BJ (cell line): ENCODE measurements around the gene GFOD2. TPM values are rescaled to one million over a fixed set of nuclear protein-coding genes. Genes with fewer than 3 reads are reported as not detected.

ENCODE experiments used
- CTCF ChIA-PET: fragments of 350-600 bp; formaldehyde crosslinking; extraction: SDS; loops from one replicate; lab custom pipeline; 2021; ENCODE audit warnings: antibody characterized with exemption, inconsistent platforms; lab: Yijun Ruan, JAX
- POLR2A ChIA-PET: fragments of 300-600 bp; sonication (Branson Sonifier 250); formaldehyde crosslinking; extraction: SDS; loops from one replicate; lab custom pipeline; 2021; ENCODE audit warnings: antibody characterized with exemption; lab: Charles Lee
- DNase-seq: peaks from one replicate; pipeline ENCODE4 v3.0.0-alpha.2; 2011; ENCODE audit warnings: low read depth
- H3K27me3 ChIP-seq: 2 replicates; pipeline ENCODE4 v1.6.0; 2011; ENCODE audit warnings: low read length; ENCODE audit not compliant: control insufficient read depth, insufficient read depth
- H3K36me3 ChIP-seq: 2 replicates; pipeline ENCODE4 v1.5.1; 2011; ENCODE audit warnings: low read length; ENCODE audit not compliant: control insufficient read depth, insufficient read depth
- H3K4me3 ChIP-seq: 2 replicates; pipeline ENCODE4 v1.5.1; 2011; ENCODE audit warnings: low read depth, mild to moderate bottlenecking, control low read depth, low read length
- polyA plus RNA-seq: library from polyadenylated mRNA; depleted of rRNA; stranded (reverse); fragments of >200 nt; gene quantifications from 2 replicates; pipeline ENCODE4 v1.2.3, GENCODE V29; 2011
- TF ChIP-seq, protein P1 (sequence below): IDR thresholded peaks from 2 replicates; pipeline ENCODE4 v1.5.1; 2011; ENCODE audit warnings: low read depth, mild to moderate bottlenecking, control low read depth, inconsistent platforms, low read length, moderate library complexity; ENCODE audit not compliant: insufficient read depth

The GFOD2 gene
- polyA plus RNA-seq, 1 experiment: 13.6 TPM

DNA sequence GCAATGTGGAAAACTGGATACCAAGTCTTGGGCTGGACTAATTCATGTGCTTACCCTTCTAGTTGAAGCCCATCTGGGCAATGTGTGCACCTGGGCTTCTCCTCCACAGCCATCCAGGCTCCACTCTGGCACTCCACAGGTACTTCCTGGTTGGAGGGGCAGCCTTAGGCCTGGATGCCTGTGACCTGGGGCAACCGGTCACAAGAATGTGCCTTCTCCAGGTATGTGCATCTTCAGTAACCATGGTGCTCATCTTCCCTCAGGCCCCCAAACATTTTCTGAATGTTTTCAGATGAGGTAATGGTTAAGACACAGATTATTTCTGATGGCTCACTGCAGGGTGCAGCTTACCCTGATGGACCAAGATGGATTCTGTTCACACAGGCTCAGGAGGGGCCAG, 41.4 kb downstream of the GFOD2 start:
- Histone ChIP-seq H3K36me3 (0 out of 2 replicates have a peak, but pooled peaks cover 3% of the 10 kb centered on the region), H3K27me3 (no peaks in the 10 kb centered on the region), H3K4me3 (no peak overlapping the region)
- ChIA-PET CTCF (no interaction called here), POLR2A (no interaction called here)
- TF ChIP-seq, protein P1, sequence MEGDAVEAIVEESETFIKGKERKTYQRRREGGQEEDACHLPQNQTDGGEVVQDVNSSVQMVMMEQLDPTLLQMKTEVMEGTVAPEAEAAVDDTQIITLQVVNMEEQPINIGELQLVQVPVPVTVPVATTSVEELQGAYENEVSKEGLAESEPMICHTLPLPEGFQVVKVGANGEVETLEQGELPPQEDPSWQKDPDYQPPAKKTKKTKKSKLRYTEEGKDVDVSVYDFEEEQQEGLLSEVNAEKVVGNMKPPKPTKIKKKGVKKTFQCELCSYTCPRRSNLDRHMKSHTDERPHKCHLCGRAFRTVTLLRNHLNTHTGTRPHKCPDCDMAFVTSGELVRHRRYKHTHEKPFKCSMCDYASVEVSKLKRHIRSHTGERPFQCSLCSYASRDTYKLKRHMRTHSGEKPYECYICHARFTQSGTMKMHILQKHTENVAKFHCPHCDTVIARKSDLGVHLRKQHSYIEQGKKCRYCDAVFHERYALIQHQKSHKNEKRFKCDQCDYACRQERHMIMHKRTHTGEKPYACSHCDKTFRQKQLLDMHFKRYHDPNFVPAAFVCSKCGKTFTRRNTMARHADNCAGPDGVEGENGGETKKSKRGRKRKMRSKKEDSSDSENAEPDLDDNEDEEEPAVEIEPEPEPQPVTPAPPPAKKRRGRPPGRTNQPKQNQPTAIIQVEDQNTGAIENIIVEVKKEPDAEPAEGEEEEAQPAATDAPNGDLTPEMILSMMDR: no peak
- no peak for DNase-seq

DNA sequence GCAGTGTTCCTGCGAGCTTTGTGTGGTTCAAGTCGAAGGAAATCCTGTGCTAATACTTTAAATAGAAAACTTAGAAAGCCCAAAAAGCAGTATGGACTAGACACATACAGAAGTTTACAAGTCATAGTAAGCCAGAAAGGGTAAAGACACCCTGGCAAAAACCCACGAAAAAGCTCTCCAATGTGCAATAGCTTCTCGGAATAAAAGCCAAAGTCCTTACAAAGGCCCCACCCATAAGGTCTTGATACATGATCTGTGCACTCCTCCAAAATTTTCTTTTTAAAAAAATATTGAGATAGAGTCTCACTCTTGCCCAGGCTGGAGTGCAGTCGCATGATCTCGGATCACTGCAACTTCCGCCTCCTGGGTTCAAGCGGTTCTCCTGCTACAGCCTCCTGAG, 42.2 kb downstream of the GFOD2 start:
- no peak for DNase-seq
- Histone ChIP-seq H3K27me3 (no peaks in the 10 kb centered on the region), H3K36me3 (0 out of 2 replicates have a peak, but pooled peaks cover 3% of the 10 kb centered on the region), H3K4me3 (no peak overlapping the region)
- CTCF ChIA-PET: interaction anchor here (1.2 to 2.0 kb wide), 2 partner anchors 9 to 139 kb away, joined by 7 to 12 read pairs; no protein-coding TSS in a partner anchor
- POLR2A ChIA-PET: no interaction called here
- TF ChIP-seq, protein P1: no peak

DNA sequence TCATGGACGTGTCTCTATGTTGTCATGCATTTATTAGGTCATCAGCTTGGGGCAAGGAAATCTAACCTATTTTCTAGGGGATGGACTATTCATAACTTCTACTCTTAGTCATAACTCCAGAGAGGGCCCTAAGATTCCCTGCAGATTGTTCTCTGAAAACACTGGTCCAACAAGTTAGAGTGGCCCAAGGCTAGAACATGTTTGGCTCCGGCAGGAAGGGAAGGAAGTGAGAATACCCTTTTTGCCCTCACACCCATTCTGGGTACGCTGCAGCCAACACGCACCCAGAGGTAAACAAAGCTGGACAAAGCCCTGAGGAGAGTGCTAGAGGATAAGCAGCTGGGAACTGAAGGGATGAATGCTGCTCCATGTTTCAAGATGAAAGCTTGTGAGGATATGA, 42.6 kb downstream of the GFOD2 start:
- no peak overlapping the region for H3K4me3 ChIP-seq
- 0 out of 2 replicates have a peak, but pooled peaks cover 3% of the 10 kb centered on the region for H3K36me3 ChIP-seq
- ChIA-PET POLR2A (no interaction called here), CTCF (interaction anchor here (1.2 to 2.0 kb wide), 2 partner anchors 8 to 140 kb away, joined by 7 to 12 read pairs; no protein-coding TSS in a partner anchor)
- TF ChIP-seq, protein P1: no peak
- H3K27me3 ChIP-seq: no peaks in the 10 kb centered on the region
- no peak for DNase-seq

- TF ChIP-seq, protein P1: no peak
- POLR2A ChIA-PET: no interaction called here
- DNase-seq: no peak
- Histone ChIP-seq H3K4me3 (no peak overlapping the region), H3K36me3 (0 out of 2 replicates have a peak, but pooled peaks cover 3% of the 10 kb centered on the region), H3K27me3 (no peaks in the 10 kb centered on the region)
- CTCF ChIA-PET: interaction anchor here (2.0 kb wide), 1 partner anchor 140 kb away, joined by 12 read pairs; no protein-coding TSS in a partner anchor
Observed at GRCh38 chr16:67675999-67676398, 43.1 kb downstream of the GFOD2 start.

DNA sequence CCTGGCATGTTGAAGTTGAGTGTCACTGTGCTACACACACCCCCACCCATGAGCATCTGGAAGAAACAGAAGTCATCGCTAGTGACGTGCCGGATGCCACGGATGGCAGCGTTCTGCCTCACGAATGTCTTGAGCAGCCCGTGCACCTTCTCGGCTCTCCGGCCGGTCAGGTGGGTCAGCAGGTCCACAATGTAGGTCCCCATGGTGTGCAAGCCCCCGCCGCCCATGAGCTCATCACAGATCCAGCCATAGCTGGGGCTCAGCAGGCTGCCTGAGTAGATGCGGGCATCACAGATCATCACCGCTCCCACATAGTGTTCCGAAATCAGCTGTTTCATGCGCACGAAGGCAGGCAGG, 43.6 kb downstream of the GFOD2 start:
- Histone ChIP-seq H3K27me3 (no peaks in the 10 kb centered on the region), H3K4me3 (no peak overlapping the region), H3K36me3 (0 out of 2 replicates have a peak, but pooled peaks cover 3% of the 10 kb centered on the region)
- POLR2A ChIA-PET: no interaction called here
- CTCF ChIA-PET: interaction anchor here (1.0 to 2.0 kb wide), 2 partner anchors 141 to 250 kb away, joined by 3 to 12 read pairs; no protein-coding TSS in a partner anchor
- DNase-seq: no peak
- TF ChIP-seq, protein P1: no peak
